DND-41 (cell line): ENCODE measurements around the gene CACNA2D1.

ENCODE experiments used
- EZH2 ChIP-seq: IDR thresholded peaks from 3 replicates; pipeline ENCODE4 v1.6.1; 2012; ENCODE audit warnings: borderline replicate concordance, low read depth, mild to moderate bottlenecking, moderate library complexity, low read length, inconsistent platforms; ENCODE audit not compliant: severe bottlenecking
- TF ChIP-seq, protein P1 (sequence below): IDR thresholded peaks from 2 replicates; pipeline ENCODE4 v1.5.1; 2012; ENCODE audit warnings: borderline replicate concordance, low read length, moderate library complexity, mild to moderate bottlenecking; ENCODE audit not compliant: poor library complexity, severe bottlenecking; ENCODE audit errors: extremely low read depth

DNA sequence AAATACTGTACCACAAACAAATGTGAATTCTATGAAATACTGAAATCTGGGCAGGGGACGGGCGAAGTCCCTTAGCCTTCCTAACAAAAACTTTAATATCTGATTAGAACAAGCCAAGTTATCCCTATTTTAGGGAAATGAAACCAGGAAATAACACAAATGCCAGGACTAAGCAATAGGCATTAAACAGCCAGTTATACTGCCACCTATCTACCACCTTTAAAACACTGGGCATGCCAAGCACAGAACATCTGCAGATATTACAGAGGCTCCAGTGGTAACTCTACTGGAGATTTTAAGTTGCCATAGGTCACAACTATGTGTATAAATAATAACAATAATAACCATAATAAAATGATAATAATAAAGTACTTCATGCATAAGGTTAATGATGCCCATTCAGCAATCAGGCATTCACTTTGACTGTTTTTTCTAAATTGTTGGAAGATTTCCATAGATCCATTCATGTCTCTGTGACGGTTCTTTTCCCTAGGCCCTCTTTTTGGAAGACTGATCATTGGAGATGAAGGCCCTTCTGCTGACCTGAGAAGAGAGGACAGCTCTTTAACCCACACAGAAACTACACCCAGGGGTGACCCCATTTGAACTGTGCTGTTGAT lies 195.7 kb downstream of the CACNA2D1 start:
- no peak for TF ChIP-seq EZH2
- TF ChIP-seq, protein P1, sequence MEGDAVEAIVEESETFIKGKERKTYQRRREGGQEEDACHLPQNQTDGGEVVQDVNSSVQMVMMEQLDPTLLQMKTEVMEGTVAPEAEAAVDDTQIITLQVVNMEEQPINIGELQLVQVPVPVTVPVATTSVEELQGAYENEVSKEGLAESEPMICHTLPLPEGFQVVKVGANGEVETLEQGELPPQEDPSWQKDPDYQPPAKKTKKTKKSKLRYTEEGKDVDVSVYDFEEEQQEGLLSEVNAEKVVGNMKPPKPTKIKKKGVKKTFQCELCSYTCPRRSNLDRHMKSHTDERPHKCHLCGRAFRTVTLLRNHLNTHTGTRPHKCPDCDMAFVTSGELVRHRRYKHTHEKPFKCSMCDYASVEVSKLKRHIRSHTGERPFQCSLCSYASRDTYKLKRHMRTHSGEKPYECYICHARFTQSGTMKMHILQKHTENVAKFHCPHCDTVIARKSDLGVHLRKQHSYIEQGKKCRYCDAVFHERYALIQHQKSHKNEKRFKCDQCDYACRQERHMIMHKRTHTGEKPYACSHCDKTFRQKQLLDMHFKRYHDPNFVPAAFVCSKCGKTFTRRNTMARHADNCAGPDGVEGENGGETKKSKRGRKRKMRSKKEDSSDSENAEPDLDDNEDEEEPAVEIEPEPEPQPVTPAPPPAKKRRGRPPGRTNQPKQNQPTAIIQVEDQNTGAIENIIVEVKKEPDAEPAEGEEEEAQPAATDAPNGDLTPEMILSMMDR = peak; percentile 41
